GM21786 (cell line): Measurements from ENCODE around the gene MTX2.

ENCODE experiments used
- ATAC-seq: cut with Tn5 transposase; IDR thresholded peaks from one replicate; pipeline ENCODE4 v1.9.1; 2021; ENCODE audit not compliant: unreplicated experiment

Gene MTX2

GRCh38 chr2:176269319-176270099 is at the start of gene MTX2:
MTX2 (plus strand) TSS chr2:176269442; CDS start chr2:176269630, 188 bp downstream.
- peak; percentile 97 for ATAC-seq

- no peak for ATAC-seq
Measured at GRCh38 chr2:176227874-176228273, 41.4 kb upstream of the MTX2 start.

GRCh38 chr2:176234156-176234555 is 35.1 kb upstream of the MTX2 start:
- no peak for ATAC-seq

GRCh38 chr2:176234940-176235339 is 34.3 kb upstream of the MTX2 start:
- ATAC-seq, result no peak

- ATAC-seq, result no peak
Measured at GRCh38 chr2:176237456-176237855, 31.8 kb upstream of the MTX2 start.

- ATAC-seq, result no peak
Measured at GRCh38 chr2:176239031-176239430, 30.2 kb upstream of the MTX2 start.

GRCh38 chr2:176240301-176240700 is 28.9 kb upstream of the MTX2 start:
- ATAC-seq, result no peak

- no peak for ATAC-seq
Measured at GRCh38 chr2:176242276-176242675, 27.0 kb upstream of the MTX2 start.

GRCh38 chr2:176246331-176246730 is 22.9 kb upstream of the MTX2 start:
- ATAC-seq, result no peak

GRCh38 chr2:176247859-176248258 is 21.4 kb upstream of the MTX2 start:
- ATAC-seq, result no peak

GRCh38 chr2:176251928-176252327 is 17.3 kb upstream of the MTX2 start:
- ATAC-seq, result no peak

- no peak for ATAC-seq
Measured at GRCh38 chr2:176260689-176261088, 8.6 kb upstream of the MTX2 start.

- ATAC-seq, result no peak
Measured at GRCh38 chr2:176261136-176261535, 8.1 kb upstream of the MTX2 start.

GRCh38 chr2:176268976-176269318 is 295 bp upstream of the MTX2 start:
- peak; percentile 26 for ATAC-seq

- ATAC-seq, result no peak
Measured at GRCh38 chr2:176270100-176270750, 983 bp downstream of the MTX2 start.

GRCh38 chr2:176272870-176273459 is 3.7 kb downstream of the MTX2 start:
- ATAC-seq, result no peak

GRCh38 chr2:176278927-176279326 is 9.7 kb downstream of the MTX2 start:
- ATAC-seq, result no peak

- no peak for ATAC-seq
Measured at GRCh38 chr2:176280156-176280555, 10.9 kb downstream of the MTX2 start.

- ATAC-seq, result no peak
Measured at GRCh38 chr2:176280867-176281658, 11.8 kb downstream of the MTX2 start.

GRCh38 chr2:176283291-176284068 is 14.2 kb downstream of the MTX2 start:
- no peak for ATAC-seq
